Thymus (tissue), 11 donors: Measurements from ENCODE around the gene AFTPH. TPM values are rescaled to one million over a fixed set of nuclear protein-coding genes. Genes with fewer than 3 reads are reported as not detected.

Source experiments
- DNase-seq, 9 donors: peaks; one replicate each; pipeline ENCODE4 v3.0.0-alpha.2; 2013; ENCODE audit warnings: low spot score in 9 of 9, low read depth in 6 of 9, missing footprints in 1 of 9
- H3K27ac ChIP-seq, 2 donors: one replicate each; pipeline ENCODE4 v1.5.1; 2013; ENCODE audit warnings: control low read depth in 1 of 2, low read depth in 1 of 2, low read length in 1 of 2, mild to moderate bottlenecking in 1 of 2, moderate library complexity in 1 of 2
- H3K27me3 ChIP-seq, 2 donors: one replicate each; pipeline ENCODE4 v1.5.1; 2013; ENCODE audit warnings: low read length in 1 of 2; ENCODE audit not compliant: control insufficient read depth in 2 of 2, insufficient read depth in 1 of 2
- H3K36me3 ChIP-seq, 2 donors: one replicate each; pipeline ENCODE4 v1.5.1; 2013; ENCODE audit warnings: low read length in 1 of 2, mild to moderate bottlenecking in 1 of 2, moderate library complexity in 1 of 2; ENCODE audit not compliant: control insufficient read depth in 2 of 2, insufficient read depth in 2 of 2
- H3K4me1 ChIP-seq, 2 donors: one replicate each; pipeline ENCODE4 v1.5.1; 2013; ENCODE audit warnings: low read length in 2 of 2; ENCODE audit not compliant: control insufficient read depth in 2 of 2, insufficient read depth in 2 of 2
- H3K4me3 ChIP-seq, 2 donors: one replicate each; pipeline ENCODE4 v1.5.1; 2013; ENCODE audit warnings: low read length in 2 of 2, control low read depth in 1 of 2, mild to moderate bottlenecking in 1 of 2
- H3K9me3 ChIP-seq, 2 donors: one replicate each; pipeline ENCODE4 v1.5.1; 2013; ENCODE audit warnings: low read length in 1 of 2, mild to moderate bottlenecking in 1 of 2; ENCODE audit not compliant: control insufficient read depth in 2 of 2, insufficient read depth in 1 of 2
- WGBS: extraction: QIAGEN DNeasy Blood & Tissue Kit; methylation state at CpG from one replicate; pipeline ENCODE4 v1.1.7; 2013; 5-methylcytosine and 5-hydroxymethylcytosine counted together
- polyA plus RNA-seq: library from polyadenylated mRNA; stranded (reverse); fragments of 200-250 nt; gene quantifications from one replicate; pipeline ENCODE4 v1.2.3, GENCODE V29; 2013
- total RNA-seq: library from RNA; stranded (reverse); fragments of 120-200 nt; gene quantifications from one replicate; pipeline ENCODE4 v1.2.4, GENCODE V29; 2013
- donor health status: healthy.

Gene AFTPH
- total and polyA plus RNA-seq, 2 donors: 43.2 to 76.0 TPM

GRCh38 chr2:64532030-64532429 is 7.9 kb downstream of the AFTPH start:
- Histone ChIP-seq H3K4me1 (no peaks in the 10 kb centered on the region), H3K9me3 (no peaks in the 10 kb centered on the region), H3K4me3 (no peak overlapping the region), H3K36me3 (no peaks in the 10 kb centered on the region), H3K27ac (no peak overlapping the region), H3K27me3 (no peaks in the 10 kb centered on the region)
- no peak for DNase-seq

GRCh38 chr2:64533882-64534281 is 9.8 kb downstream of the AFTPH start:
- Histone ChIP-seq H3K4me1 (no peaks in the 10 kb centered on the region), H3K9me3 (no peaks in the 10 kb centered on the region), H3K36me3 (no peaks in the 10 kb centered on the region), H3K4me3 (no peak overlapping the region), H3K27me3 (no peaks in the 10 kb centered on the region), H3K27ac (no peak overlapping the region)
- DNase-seq: no peak

GRCh38 chr2:64534363-64534762 is 10.2 kb downstream of the AFTPH start:
- DNase-seq: peak in 1 of 9 donors; percentile 23
- WGBS: 72% methylated on average over 3 of the region's 3 CpGs

GRCh38 chr2:64535024-64535423 is 10.9 kb downstream of the AFTPH start:
- Histone ChIP-seq H3K27ac (no peak overlapping the region), H3K4me3 (no peak overlapping the region), H3K27me3 (no peaks in the 10 kb centered on the region), H3K36me3 (peaks cover 0 to 4% of the 10 kb centered on the region in 2 donors), H3K4me1 (no peaks in the 10 kb centered on the region), H3K9me3 (no peaks in the 10 kb centered on the region)
- no peak for DNase-seq
- WGBS: 96% methylated on average over 1 of the region's 1 CpG

More at GRCh38 chr2:64534363-64534762, 10.2 kb downstream of the AFTPH start:
- H3K9me3 ChIP-seq: no peaks in the 10 kb centered on the region
- no peaks in the 10 kb centered on the region for H3K27me3 ChIP-seq
- H3K4me1 ChIP-seq: no peaks in the 10 kb centered on the region
- no peak overlapping the region for H3K4me3 ChIP-seq
- H3K36me3 ChIP-seq: peaks cover 0 to 4% of the 10 kb centered on the region in 2 donors
- H3K27ac ChIP-seq: no peak overlapping the region

DNA sequence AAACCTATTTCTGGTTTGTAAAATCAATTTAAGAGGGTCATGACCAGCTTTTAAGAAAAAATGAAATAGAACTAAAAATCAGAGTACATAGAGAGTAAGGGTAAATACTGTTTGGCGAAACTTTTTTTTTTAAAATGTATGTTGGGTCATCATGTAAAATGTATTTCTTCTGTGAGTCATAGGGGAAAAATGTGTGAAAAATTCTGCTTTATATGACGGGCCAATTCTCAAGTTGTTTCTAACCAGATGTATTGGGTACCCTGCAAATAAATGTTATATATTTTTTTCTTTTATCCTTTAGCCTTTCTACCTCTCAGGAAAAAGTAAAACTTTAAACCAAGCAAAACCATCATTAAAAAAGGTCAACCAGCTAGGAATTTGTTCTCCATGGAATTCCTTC is 13.9 kb downstream of the AFTPH start:
- Histone ChIP-seq H3K4me1 (no peaks in the 10 kb centered on the region), H3K27ac (no peak overlapping the region), H3K36me3 (peaks cover 0 to 4% of the 10 kb centered on the region in 2 donors), H3K27me3 (no peaks in the 10 kb centered on the region), H3K9me3 (no peaks in the 10 kb centered on the region), H3K4me3 (no peak overlapping the region)
- DNase-seq: no peak
- WGBS: 97% methylated on average over 2 of the region's 2 CpGs

GRCh38 chr2:64538764-64539433 is 14.8 kb downstream of the AFTPH start:
- WGBS: 91% methylated on average over 3 of the region's 3 CpGs
- no peaks in the 10 kb centered on the region for H3K4me1 ChIP-seq

DNA sequence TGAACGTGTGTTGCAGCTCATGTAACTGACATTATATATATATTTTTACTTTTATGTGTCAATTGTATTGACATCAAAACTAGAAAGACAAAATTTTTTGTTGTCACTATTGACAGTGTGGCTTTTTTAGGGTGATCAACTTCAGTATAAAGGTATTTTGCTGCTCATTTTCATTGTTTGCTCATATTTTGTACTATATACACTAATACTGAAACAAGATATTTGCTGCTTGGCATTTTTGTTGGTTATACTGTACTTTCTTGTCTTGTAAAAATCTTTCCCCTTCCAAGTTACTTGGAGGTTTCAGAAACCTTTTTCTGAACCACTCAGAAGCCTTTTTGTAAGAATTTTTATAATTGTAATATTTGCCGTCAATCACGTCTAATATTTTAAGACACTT is 16.5 kb downstream of the AFTPH start:
- DNase-seq: no peak
- Histone ChIP-seq H3K4me1 (no peaks in the 10 kb centered on the region), H3K36me3 (peaks cover 0 to 4% of the 10 kb centered on the region in 2 donors), H3K9me3 (no peaks in the 10 kb centered on the region), H3K4me3 (no peak overlapping the region), H3K27ac (no peak overlapping the region), H3K27me3 (no peaks in the 10 kb centered on the region)
- 79% methylated on average over 3 of the region's 3 CpGs for WGBS

More at GRCh38 chr2:64538764-64539433, 14.8 kb downstream of the AFTPH start:
- no peaks in the 10 kb centered on the region for H3K27me3 ChIP-seq
- no peaks in the 10 kb centered on the region for H3K9me3 ChIP-seq
- H3K36me3 ChIP-seq: peaks cover 0 to 4% of the 10 kb centered on the region in 2 donors
- peak in 1 of 9 donors; percentile 7 for DNase-seq
- no peak overlapping the region for H3K27ac ChIP-seq
- H3K4me3 ChIP-seq: no peak overlapping the region

GRCh38 chr2:64541547-64541946 is 17.4 kb downstream of the AFTPH start:
- Histone ChIP-seq H3K9me3 (no peaks in the 10 kb centered on the region), H3K36me3 (peaks cover 0 to 4% of the 10 kb centered on the region in 2 donors), H3K27me3 (no peaks in the 10 kb centered on the region), H3K4me3 (no peak overlapping the region), H3K4me1 (no peaks in the 10 kb centered on the region), H3K27ac (no peak overlapping the region)
- DNase-seq: no peak
- WGBS: 98% methylated on average over 2 of the region's 2 CpGs

- 97% methylated on average over 5 of the region's 5 CpGs for WGBS
Observed at GRCh38 chr2:64542071-64543007, 18.2 kb downstream of the AFTPH start.

More at GRCh38 chr2:64542071-64543007, 18.2 kb downstream of the AFTPH start:
- no peak for DNase-seq
- Histone ChIP-seq H3K27me3 (no peaks in the 10 kb centered on the region), H3K27ac (no peak overlapping the region), H3K4me3 (no peak overlapping the region), H3K4me1 (no peaks in the 10 kb centered on the region), H3K36me3 (peaks cover 0 to 4% of the 10 kb centered on the region in 2 donors), H3K9me3 (no peaks in the 10 kb centered on the region)
